Stimulated activated effector memory CD8-positive, alpha-beta T cell treated with anti-CD3 and anti-CD28 coated beads, Interleukin-12 subunit alpha, Interleukin-12 subunit beta, amount 100 ng/mL, for 72 hours (primary cell): ENCODE measurements around the gene SEMA4B.
"Not testable (repeated sequence)": the region's sequence is repeated elsewhere in the genome, so short reads cannot be mapped to it uniquely, and the experiment has no call there.

Source experiments
- ATAC-seq: fragments of 150-1000 bp; cut with Tn5 transposase; 2 replicates; pipeline ENCODE4 v1.10.0; 2021
- DNase-seq, 2 donors: peaks; one replicate each; pipeline ENCODE4 v3.0.0; 2021 to 2022; ENCODE audit warnings: low spot score in 2 of 2
- H3K27ac Mint-ChIP-seq: one replicate; pipeline ENCODE4 v1.8.0; 2022; ENCODE audit warnings: mild to moderate bottlenecking, mixed read lengths
- H3K36me3 Mint-ChIP-seq: one replicate; pipeline ENCODE4 v1.8.0; 2022; ENCODE audit warnings: mild to moderate bottlenecking, mixed read lengths
- H3K4me1 Mint-ChIP-seq: one replicate; pipeline ENCODE4 v1.8.0; 2022; ENCODE audit warnings: mixed read lengths
- H3K4me3 Mint-ChIP-seq: one replicate; pipeline ENCODE4 v1.8.0; 2022; ENCODE audit warnings: mild to moderate bottlenecking, mixed read lengths
- H3K9me3 Mint-ChIP-seq: one replicate; pipeline ENCODE4 v1.8.0; 2022; ENCODE audit warnings: mixed read lengths

The SEMA4B gene

DNA sequence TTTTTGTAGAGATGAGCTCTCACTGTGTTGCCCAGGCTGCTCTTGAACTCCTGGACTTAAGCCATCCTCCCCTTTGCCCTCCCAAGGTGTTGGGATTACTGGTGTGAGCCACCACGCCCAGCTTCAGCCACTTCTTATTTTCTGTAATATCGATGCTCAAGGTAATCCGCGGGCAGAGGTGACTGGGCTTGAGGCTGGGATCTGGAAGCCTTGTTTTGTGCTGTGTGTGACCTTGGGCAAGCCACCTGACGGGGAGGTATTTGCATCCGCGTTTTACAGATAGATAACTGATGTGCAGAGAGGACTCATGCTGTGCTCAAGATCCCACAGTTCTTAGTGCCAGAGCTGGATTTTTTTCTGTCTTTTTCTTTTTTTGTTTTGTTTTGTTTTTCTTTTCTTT is 27.8 kb upstream of the SEMA4B start:
- no peaks in the 10 kb centered on the region for H3K9me3 Mint-ChIP-seq
- no peak overlapping the region for H3K27ac Mint-ChIP-seq
- DNase-seq (no peak), ATAC-seq (no peak)
- peaks cover 2% of the 10 kb centered on the region for H3K4me1 Mint-ChIP-seq
- no peaks in the 10 kb centered on the region for H3K36me3 Mint-ChIP-seq
- H3K4me3 Mint-ChIP-seq = no peak overlapping the region

DNA sequence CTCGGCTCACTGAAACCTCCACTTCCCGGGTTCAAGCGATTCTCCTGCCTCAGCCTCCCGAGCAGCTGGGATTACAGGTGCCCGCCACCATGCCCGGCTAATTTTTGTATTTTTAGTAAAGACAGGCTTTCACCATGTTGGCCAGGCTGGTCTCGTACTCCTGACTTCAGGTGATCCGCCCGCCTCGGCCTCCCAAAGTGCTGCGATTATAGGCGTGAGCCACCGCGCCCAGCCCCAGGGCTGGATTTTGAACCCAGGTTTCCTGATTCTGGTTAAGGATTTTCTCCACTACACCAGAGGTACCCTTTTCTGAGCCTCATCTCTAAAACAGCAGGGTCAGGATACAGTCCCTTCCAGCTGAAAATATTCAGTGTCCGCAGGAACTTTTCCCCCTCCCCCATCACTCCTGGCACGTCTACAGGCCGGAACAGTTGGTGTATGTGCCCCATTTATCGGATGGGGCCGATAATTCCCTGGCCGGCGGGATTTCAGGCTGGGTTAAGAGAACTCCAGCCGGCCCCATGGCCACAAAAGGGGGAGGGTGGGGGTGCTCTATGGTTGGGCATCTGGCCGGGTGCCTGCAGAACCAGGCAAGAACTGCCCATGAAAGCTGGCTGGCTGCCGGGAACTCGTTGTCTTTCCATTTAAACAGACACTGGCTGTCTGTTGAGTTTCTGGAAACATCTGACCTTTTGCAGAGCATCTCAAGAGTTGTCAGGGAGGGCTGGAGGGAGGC is 26.8 kb upstream of the SEMA4B start:
- no peaks in the 10 kb centered on the region for H3K36me3 Mint-ChIP-seq
- peaks cover 12% of the 10 kb centered on the region for H3K4me1 Mint-ChIP-seq
- H3K27ac Mint-ChIP-seq = no peak overlapping the region
- ATAC-seq = no peak
- DNase-seq = no peak
- H3K4me3 Mint-ChIP-seq = no peak overlapping the region
- peaks cover 3% of the 10 kb centered on the region for H3K9me3 Mint-ChIP-seq

DNA sequence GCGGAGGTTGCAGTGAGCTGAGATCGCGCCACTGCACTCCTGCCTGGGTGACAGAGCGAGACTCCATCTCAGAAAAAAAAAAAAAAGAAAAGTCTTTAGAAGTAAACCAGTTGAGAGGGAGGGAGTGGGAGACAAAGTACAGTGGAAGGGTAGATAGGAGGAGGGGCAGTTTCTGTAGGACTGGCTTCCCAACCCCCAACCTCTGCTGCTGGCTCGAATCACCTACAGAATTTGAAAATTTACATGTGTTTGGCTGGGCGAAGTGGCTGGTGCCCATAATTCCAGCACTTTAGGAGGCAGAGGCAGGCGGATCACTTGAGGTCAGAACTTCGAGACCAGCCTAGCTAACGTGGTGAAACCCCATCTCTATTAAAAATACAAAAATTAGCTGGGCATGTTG is 24.1 kb upstream of the SEMA4B start:
- DNase-seq (no peak), ATAC-seq (no peak)
- Mint-ChIP-seq H3K36me3 (no peaks in the 10 kb centered on the region), H3K27ac (peak overlapping the region; percentile 17), H3K4me3 (no peak overlapping the region), H3K9me3 (peaks cover 3% of the 10 kb centered on the region), H3K4me1 (peaks cover 16% of the 10 kb centered on the region)

DNA sequence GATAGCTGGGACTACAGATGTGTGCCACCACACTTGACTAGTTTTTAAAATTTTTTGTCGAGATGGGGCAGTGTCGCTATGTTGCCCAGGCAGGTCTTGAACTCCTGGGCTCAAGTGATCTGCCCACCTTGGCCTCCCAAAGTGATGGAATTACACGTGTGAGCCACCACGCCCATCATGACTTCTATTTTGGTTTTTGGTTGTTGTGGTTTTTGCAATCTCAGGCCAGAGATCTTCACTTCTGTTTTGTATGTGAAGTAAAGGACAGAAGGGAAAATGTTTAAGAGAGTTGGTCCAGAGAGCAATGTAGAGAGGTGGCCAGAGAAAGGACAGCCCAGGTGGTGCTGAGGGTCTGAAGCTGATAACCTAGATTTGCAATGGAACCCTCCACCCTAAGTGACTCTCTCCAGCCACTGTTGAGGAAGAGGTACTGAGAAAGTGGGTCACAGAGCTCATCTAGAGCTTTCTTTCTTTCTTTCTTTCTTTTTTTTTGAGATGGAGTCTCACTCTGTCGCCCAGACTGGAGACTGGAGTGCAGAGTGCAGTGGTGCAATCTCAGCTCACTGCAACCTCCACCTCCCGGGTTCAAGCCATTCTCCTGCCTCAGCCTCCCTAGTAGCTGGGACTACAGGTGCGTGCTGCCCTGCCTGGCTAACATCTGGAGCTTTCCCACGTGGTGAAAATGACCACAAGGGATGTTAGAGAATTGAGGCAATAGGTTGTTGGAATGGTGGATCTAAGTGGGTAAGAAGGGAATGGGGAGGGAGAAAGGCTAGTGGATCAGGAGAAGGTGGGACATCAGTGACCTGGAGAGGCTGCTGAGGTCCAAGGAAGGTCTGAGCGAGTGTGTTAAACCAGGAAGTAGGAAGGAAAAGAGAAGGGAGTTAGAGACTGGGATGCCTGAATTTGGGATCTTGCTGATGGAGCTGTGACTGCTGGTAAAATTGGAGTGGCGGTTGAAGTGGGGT is 22.4 kb upstream of the SEMA4B start:
- H3K4me3 Mint-ChIP-seq = peak overlapping the region; percentile 46
- H3K27ac Mint-ChIP-seq = peak overlapping the region; percentile 57
- no peaks in the 10 kb centered on the region for H3K36me3 Mint-ChIP-seq
- peak; percentile 60 for ATAC-seq
- peaks cover 16% of the 10 kb centered on the region for H3K4me1 Mint-ChIP-seq
- no peak for DNase-seq
- peaks cover 3% of the 10 kb centered on the region for H3K9me3 Mint-ChIP-seq

DNA sequence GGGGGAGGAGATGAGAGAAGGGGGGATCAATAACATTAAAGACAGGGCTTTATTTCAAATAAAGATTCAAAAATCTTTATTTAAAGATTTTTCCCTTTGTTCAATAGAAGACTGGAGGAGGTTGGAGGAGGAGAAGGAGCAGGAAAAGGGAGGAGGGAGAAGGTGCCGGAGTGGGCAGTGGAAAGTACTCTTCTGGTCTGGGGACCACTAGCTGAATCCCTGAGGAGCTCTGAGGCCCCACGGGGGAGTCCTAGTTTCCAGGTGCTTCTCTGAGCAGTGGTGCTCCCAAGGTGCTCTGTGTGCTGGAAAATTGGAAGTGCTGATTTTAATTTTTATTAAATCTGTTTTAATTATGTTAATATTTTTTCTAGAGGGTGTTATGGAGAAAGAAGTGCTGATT is 19.4 kb upstream of the SEMA4B start:
- DNase-seq (no peak), ATAC-seq (no peak)
- H3K9me3 Mint-ChIP-seq = peaks cover 3% of the 10 kb centered on the region
- no peak overlapping the region for H3K4me3 Mint-ChIP-seq
- H3K27ac Mint-ChIP-seq = no peak overlapping the region
- H3K4me1 Mint-ChIP-seq = peaks cover 30% of the 10 kb centered on the region
- no peaks in the 10 kb centered on the region for H3K36me3 Mint-ChIP-seq

DNA sequence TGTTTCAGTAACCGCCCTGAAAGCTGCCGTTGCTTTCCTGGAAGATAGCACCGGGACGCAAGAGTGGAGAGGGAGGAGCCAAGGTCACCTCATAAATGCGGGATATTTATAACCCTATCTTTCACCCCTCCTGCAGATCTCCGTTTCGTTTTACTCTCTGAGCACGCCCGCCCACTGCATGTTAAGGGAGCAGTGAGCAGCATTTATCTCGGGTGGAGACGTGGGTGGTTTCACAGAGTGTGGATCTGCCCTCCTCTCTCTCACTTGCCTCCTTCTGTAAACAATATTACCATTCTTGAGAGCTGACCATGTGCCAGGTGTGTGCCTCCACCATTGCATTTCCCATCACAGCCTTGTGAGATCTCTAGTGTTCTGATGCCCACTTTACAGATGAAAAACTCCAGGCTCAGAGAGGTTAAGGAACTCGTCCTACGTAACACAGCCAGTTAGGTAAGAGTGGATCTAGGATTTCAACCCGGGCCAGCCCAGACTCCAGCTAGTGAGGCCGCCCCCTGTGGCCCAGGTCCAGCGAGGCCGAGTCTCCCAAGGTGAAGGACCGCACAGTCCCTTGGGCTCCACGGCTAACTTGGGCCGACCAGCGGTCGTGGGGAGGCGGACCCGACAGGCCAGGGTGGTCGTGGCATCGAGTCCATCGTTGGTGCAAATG is 16.9 kb upstream of the SEMA4B start:
- ATAC-seq = peak; percentile 65
- peaks cover 25% of the 10 kb centered on the region for H3K4me1 Mint-ChIP-seq
- no peak for DNase-seq
- peak overlapping the region; percentile 82 for H3K4me3 Mint-ChIP-seq
- H3K36me3 Mint-ChIP-seq = no peaks in the 10 kb centered on the region
- no peaks in the 10 kb centered on the region for H3K9me3 Mint-ChIP-seq
- H3K27ac Mint-ChIP-seq = peak overlapping the region; percentile 67

DNA sequence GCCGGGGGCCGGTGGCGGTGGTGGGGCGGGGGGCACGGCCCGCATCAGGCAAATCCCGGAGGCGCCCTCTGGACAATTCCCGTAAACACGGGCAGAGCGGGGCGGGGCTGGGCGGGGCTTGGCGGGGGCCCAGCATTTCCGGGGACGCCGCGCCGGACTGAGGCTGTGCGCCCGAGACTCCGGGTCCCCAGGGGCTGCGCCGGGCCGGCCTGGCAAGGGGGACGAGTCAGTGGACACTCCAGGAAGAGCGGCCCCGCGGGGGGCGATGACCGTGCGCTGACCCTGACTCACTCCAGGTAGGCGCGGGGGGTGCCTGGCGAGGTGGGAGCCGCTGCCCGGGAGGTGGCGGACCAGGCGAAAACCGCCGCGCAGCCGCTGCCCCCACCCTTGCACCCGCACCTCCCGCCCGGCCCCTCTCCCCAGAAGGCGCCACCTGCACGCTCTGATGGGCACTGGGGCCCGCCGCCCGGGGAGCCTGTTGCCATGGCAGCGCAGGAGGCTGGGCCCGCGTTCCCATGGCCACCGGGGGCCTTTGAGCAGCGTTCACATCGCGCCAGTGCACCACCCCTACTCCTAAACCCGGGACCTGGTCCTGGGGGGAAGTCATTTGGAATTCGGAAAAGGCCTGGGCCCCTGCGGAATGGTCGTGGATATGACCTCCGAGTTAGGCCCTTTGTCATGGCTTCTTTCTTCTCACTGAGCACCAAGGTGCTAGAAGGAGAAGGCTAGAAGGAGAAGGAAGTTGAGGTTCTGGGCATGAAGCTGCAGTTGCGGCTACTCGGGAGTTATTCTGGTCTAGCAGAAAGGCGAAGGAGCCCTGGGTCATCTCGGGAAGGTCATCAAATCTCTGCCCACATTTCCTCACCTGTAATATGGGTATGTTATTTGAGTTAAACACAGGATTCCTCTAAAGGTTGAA is 16.1 kb upstream of the SEMA4B start:
- H3K4me1 Mint-ChIP-seq = peaks cover 20% of the 10 kb centered on the region
- peak; percentile 84 for ATAC-seq
- no peaks in the 10 kb centered on the region for H3K36me3 Mint-ChIP-seq
- no peaks in the 10 kb centered on the region for H3K9me3 Mint-ChIP-seq
- DNase-seq = peak; percentile 40 to 73
- peak overlapping the region; percentile 82 for H3K4me3 Mint-ChIP-seq
- H3K27ac Mint-ChIP-seq = peak overlapping the region; percentile 73

DNA sequence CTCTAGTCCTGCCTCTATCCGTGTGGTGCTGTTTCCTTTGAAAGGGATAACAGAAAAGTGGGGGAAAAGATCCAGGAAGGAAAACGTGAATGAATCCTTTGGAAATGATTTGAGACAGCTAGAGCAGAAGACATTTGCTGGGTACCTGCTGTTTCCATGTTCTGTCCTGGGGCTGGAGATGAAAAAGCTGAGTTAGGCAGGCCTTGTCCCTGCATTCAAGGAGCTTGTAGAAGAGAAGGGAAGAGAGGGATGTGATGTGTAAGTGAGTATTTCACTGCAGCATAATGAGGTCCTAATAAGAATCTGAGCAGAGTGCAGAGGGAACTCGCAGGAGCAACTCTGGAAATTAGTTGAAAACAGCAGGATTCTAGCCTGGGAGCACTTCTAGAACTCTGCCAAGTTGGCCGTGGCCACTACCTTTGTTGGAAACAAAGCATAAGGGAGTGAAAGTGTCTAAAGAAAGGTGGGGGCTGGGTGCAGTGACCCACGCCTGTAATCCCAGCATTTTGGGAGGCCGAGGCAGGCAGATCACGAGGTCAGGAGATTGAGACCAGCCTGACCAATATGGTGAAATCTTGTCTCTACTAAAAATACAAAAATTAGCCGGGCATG is 13.8 kb upstream of the SEMA4B start:
- H3K36me3 Mint-ChIP-seq = no peaks in the 10 kb centered on the region
- DNase-seq (no peak), ATAC-seq (no peak)
- H3K4me3 Mint-ChIP-seq = no peak overlapping the region
- H3K9me3 Mint-ChIP-seq = no peaks in the 10 kb centered on the region
- H3K4me1 Mint-ChIP-seq = peaks cover 29% of the 10 kb centered on the region
- H3K27ac Mint-ChIP-seq = no peak overlapping the region

DNA sequence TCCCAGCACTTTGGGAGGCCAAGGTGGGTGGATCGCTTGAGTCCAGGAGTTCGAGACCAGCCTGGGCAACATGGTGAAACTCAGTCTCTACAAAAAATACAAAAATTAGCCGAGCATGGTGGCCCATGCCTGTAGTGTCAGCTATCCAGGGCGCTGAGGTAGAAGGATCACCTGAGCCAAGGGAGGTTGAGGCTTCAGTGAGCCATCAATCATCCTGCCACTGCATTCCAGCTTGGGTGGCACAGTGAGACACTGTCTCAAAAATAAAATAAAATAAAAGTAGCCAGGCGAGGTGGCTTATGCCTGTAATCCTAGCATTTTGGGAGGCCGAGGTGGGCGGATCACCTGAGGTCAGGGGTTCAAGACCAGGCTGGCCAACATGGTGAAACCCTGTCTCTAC is 13.1 kb upstream of the SEMA4B start:
- H3K9me3 Mint-ChIP-seq, H3K27ac Mint-ChIP-seq, DNase-seq, H3K4me3 Mint-ChIP-seq, ATAC-seq, H3K36me3 Mint-ChIP-seq: not testable (repeated sequence)
- H3K4me1 Mint-ChIP-seq = peaks cover 29% of the 10 kb centered on the region

DNA sequence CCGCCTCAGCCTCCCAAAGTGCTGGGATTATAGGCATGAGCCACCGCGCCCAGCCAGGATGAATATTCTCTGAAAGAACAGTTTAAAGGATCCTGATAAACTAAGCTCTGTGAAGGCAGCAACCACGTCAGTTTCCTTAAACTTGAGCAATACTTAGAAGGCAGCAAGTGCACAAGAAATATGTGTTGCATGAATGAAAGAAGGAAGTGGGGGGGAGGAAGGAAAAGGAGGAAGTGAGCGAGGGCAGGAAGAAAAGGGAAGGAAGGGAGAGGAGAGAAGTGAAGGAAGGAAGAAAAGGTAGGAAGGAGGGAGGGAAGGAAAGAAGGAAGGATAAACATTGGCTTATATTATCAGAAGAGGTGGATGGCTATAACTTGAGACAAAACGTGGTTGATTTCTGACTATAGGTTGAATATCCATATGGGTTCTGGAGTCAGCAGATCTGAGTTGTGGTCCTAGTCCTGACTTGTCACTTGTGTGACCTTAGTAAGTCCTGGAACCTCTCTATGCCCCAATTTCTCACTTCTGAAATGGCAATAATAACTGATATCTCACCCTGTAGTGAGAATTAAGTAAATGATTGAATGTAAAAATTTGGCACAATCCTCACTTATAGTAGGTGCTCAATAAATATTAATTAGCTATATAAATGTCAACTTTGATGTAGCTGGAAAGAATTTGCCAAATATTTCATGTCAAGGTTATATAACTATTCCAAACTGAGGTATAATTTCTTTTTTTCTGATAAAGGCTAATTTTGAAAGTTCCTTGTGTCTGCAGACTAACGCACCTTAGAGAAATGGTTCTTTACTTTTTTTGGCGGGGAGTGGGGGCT is 12.0 kb upstream of the SEMA4B start:
- H3K9me3 Mint-ChIP-seq = no peaks in the 10 kb centered on the region
- no peak overlapping the region for H3K4me3 Mint-ChIP-seq
- H3K27ac Mint-ChIP-seq = no peak overlapping the region
- DNase-seq = no peak
- no peaks in the 10 kb centered on the region for H3K36me3 Mint-ChIP-seq
- no peak for ATAC-seq
- peaks cover 26% of the 10 kb centered on the region for H3K4me1 Mint-ChIP-seq

DNA sequence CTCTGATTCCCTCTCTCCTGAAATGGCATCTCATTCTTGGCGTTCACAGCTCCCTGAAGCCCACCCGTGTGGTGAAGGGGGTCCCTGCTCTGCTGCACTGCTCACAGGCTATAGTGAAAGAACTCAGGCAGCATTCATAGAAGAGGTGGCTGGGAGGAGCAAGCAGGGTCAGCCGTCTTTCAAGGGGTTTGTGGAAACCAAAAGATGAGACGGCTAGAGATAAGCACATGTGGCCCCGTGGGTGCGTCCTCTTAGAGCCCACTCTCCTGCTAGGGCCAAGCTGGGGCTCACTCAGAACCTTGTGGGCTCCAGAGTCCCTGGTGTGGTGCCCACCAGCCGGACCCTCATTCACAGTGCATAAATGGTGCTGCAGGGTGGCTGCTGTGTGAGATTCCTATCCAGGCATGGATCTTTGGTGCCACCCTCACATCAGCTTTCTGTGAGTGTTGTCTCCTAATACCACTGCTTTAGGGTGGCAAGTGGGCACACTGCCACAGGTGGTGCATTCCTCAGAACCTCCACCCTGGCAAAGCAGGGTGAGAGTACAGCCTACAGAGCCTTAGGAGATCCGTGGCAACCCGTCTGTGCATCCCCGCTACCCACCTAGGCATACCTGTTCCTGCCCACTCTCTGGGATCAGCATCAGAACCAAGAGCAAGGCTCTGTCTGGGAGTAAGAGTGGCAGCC is 11.2 kb upstream of the SEMA4B start:
- Mint-ChIP-seq H3K27ac (peak overlapping the region; percentile 53), H3K9me3 (no peaks in the 10 kb centered on the region), H3K4me1 (peaks cover 22% of the 10 kb centered on the region), H3K4me3 (no peak overlapping the region), H3K36me3 (no peaks in the 10 kb centered on the region)
- ATAC-seq (no peak), DNase-seq (no peak)

DNA sequence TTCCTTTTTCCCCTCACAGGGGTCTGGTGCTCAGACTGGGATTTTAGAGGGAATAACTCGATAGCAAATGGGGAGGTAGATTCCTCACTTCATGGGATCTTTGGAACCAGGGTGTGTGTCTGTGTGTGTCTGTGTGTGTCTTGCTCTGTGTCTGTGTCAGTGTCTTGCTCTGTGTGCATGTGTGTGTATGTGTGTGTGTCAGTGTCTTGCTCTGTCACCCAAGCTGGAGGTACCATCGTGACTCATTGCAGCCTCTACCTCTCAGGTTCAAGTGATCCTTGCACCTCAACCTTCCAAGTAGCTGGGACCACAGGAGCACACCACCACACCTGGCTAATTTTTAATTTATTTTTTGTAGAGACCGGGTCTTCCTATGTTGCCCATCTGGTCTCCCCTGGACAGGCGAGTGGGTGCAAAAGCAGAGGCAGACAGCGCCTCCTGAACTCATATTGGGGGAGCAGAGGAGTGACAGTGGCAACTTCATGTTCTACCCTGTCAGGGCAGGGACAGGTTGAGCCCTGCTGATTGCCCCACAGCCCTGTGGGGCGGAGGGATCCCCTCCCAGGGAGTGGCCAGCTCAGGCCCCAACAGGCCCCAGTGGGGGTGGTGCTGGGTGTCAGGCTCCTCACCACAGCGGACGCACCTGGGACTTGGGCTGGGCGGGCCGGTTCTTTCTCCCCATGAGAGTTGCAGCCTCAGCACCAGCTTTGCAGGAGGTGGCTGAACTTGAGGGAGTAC is 10.4 kb upstream of the SEMA4B start:
- no peaks in the 10 kb centered on the region for H3K9me3 Mint-ChIP-seq
- ATAC-seq (peak; percentile 25), DNase-seq (no peak)
- H3K4me1 Mint-ChIP-seq = peaks cover 15% of the 10 kb centered on the region
- H3K36me3 Mint-ChIP-seq = no peaks in the 10 kb centered on the region
- H3K4me3 Mint-ChIP-seq = no peak overlapping the region
- peak overlapping the region; percentile 53 for H3K27ac Mint-ChIP-seq

DNA sequence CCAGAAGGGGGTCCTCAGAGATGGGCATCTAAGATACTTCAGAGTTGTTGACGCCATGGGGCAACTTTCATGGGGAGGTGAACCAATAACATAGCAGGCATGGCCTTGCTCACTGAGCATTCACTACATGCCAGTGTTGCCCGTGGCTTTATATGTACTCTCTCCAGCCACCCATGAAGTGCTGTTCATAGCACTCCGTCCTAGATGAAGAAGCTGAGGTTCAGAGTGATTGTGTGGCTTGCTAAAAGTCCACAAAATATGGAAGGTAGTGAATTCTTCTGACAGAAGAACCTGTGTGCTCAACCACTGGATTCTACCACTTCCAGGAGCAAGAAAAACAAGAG is 9.8 kb upstream of the SEMA4B start:
- H3K36me3 Mint-ChIP-seq = no peaks in the 10 kb centered on the region
- DNase-seq (no peak), ATAC-seq (no peak)
- no peak overlapping the region for H3K27ac Mint-ChIP-seq
- H3K4me1 Mint-ChIP-seq = peaks cover 15% of the 10 kb centered on the region
- no peaks in the 10 kb centered on the region for H3K9me3 Mint-ChIP-seq
- H3K4me3 Mint-ChIP-seq = peak overlapping the region; percentile 30
